AG04449 (cell line): Measurements from ENCODE around the gene PLXNC1.
A peak's percentile ranks its signal among the peaks of the same experiment; 100 is the strongest.

Experiments
- CTCF ChIA-PET: fragments of 350-600 bp; formaldehyde crosslinking; extraction: SDS; loops from one replicate; lab custom pipeline; 2021; ENCODE audit warnings: antibody characterized with exemption; lab: Yijun Ruan, JAX
- POLR2A ChIA-PET: fragments of 400-600, 350-600 bp; formaldehyde crosslinking; extraction: SDS; loops from one replicate; lab custom pipeline; 2020; ENCODE audit warnings: antibody characterized with exemption, inconsistent platforms; lab: Yijun Ruan, JAX
- DNase-seq: peaks from one replicate; pipeline ENCODE4 v3.0.0-alpha.2; 2010; ENCODE audit warnings: low read depth, low spot score
- H3K4me3 ChIP-seq: 2 replicates; pipeline ENCODE4 v1.5.1; 2011; ENCODE audit warnings: low read depth, mild to moderate bottlenecking, control low read depth, low read length
- TF ChIP-seq, protein P1 (sequence below): IDR thresholded peaks from one replicate; pipeline ENCODE4 v1.5.1; 2011; ENCODE audit warnings: mild to moderate bottlenecking, moderate library complexity, low read length, control low read depth, inconsistent platforms; ENCODE audit not compliant: insufficient read depth; ENCODE audit errors: missing control alignments

PLXNC1 gene

DNA sequence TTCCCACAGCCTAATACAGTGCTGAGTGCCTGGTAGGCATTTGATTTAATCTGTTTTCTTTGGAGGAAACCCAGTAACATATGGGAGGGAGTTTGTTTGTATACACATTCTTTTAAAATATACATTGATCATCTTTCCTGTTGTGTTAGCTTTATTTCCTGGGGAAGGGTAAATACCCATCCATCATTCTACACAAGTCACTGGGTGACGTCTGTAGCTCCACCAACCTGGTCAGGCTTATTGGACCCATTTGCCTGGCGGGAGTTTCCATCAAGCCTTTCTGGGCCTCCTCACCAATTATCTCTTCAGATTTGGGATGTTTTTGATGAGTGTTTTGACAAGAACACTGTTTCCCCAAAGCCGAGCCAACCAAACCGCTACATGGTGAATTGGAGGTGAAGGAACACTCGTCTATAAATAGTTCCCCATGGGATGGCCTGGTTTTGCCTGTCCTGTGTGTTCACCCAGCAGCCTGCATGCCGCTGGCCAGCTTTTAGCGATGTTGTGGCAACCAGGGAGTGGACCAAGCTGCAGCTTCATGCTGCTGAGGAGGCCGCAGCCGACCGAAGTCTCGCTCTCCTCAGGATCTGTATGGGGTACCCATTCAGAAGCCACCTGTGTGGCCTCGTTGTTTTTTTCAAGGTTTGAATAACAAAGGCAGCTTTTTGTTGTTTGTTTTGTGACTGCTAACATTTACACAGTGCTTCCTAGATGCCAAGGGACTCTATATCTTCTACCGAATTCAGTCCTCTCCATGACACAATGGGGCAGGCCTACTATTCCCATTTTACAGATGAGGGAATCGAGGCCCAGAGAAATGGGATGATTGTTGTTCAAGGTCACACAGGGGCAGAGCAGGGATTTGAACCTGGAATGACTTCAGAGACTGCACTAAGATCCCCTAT, 22.6 kb downstream of the PLXNC1 start:
- TF ChIP-seq, protein P1, sequence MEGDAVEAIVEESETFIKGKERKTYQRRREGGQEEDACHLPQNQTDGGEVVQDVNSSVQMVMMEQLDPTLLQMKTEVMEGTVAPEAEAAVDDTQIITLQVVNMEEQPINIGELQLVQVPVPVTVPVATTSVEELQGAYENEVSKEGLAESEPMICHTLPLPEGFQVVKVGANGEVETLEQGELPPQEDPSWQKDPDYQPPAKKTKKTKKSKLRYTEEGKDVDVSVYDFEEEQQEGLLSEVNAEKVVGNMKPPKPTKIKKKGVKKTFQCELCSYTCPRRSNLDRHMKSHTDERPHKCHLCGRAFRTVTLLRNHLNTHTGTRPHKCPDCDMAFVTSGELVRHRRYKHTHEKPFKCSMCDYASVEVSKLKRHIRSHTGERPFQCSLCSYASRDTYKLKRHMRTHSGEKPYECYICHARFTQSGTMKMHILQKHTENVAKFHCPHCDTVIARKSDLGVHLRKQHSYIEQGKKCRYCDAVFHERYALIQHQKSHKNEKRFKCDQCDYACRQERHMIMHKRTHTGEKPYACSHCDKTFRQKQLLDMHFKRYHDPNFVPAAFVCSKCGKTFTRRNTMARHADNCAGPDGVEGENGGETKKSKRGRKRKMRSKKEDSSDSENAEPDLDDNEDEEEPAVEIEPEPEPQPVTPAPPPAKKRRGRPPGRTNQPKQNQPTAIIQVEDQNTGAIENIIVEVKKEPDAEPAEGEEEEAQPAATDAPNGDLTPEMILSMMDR, result no peak
- CTCF ChIA-PET, result interaction anchor here (1.1 kb wide), 1 partner anchor 27 kb away, joined by 3 read pairs; no protein-coding TSS in a partner anchor
- no peak for DNase-seq
- POLR2A ChIA-PET, result no interaction called here
- H3K4me3 ChIP-seq, result no peak overlapping the region

DNA sequence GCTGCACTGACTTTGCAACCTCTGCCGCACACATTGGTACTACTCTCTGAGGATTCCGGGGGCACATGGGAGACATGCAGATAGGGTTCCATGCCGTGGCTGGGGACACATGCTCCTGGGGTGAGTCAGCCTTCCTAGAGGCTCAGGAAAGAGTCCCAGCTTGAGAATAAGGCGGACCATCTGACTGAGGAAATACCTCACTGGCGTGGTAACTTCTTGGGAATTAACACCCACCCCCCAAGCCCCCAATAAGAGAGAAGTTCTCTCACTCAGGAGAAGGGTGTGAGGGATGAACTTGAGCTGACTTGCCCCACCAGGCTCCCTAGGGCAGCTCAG, 23.2 kb downstream of the PLXNC1 start:
- TF ChIP-seq, protein P1, result no peak
- ChIA-PET CTCF (interaction anchor here (1.1 kb wide), 1 partner anchor 28 kb away, joined by 3 read pairs; no protein-coding TSS in a partner anchor), POLR2A (no interaction called here)
- DNase-seq, result no peak
- no peak overlapping the region for H3K4me3 ChIP-seq

DNA sequence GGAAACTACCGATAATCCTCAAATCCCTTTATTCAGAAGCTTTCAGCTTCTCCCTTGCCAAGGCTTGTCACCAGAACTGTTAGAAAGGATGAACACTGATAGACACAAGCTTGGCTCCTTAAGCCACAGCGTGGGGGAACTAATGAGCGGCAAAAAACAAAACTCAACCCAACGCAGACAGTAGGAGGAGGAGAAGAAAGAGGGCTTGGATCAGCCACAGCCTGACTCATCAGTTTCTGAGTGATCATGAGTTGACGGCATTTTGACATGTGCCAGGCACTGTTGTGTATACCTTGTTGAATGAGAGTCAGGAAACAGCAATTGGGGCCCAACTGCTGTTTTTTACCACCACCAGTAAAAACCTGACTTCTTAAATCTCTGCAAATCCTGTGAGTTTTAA, 23.7 kb downstream of the PLXNC1 start:
- TF ChIP-seq, protein P1, result no peak
- ChIA-PET POLR2A (no interaction called here), CTCF (no interaction called here)
- no peak overlapping the region for H3K4me3 ChIP-seq
- DNase-seq, result no peak

DNA sequence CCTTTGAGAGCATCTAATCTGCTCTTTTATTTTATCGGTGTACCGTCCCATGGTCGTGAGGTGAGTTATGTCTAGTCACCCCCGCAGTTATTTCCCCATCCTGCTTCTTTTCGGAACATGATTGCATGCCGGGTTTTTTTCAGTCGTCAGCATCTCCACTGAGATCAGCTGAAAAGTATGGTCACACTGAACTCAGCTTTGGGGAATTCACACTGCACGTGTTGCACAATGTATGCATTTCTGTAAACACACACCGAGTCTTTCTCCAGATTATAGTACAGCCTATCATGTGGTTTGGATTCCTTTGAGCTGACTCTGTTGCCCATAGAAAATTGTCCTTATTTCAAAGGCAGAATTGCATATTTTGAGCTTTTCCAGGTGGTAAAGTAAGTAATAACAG, 24.6 kb downstream of the PLXNC1 start:
- ChIA-PET POLR2A (interaction anchor here (0.8 kb wide), 1 partner anchor 286 kb away, joined by 3 read pairs; no protein-coding TSS in a partner anchor), CTCF (interaction anchor here (0.7 to 1.4 kb wide), 3 partner anchors 27 to 261 kb away, joined by 3 read pairs; no protein-coding TSS in a partner anchor)
- TF ChIP-seq, protein P1, result no peak
- peak; percentile 94 for DNase-seq
- no peak overlapping the region; the same call in 1 of the 2 replicates for H3K4me3 ChIP-seq

DNA sequence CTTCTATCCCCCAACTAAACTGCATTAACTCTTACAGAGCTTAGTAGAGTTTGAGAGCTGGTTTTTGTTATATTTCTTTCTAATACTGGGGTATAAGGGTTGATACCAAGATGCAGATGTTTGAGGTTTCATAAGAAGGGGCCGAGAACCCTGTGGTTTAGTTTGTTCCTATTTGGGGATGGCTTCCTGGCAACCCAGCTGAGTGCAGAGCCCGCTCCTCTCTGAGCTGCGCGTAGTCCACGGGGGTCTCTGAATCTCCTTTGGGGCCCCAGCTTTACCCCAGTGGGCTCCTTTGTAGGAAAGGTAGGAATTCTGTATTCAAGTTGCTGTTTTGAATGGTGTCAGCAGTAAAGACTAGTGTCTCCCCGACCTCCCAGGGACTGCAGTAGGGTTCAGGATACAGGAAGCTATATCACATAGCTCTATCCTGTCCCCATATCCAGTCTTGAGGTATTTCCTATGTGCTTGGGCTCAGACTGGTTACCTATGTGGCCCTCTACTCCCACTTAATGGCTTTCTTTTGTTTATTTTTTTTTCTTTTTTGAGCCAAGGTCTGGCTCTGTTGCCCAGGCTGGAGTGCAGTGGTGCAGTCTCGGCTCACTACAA, 25.4 kb downstream of the PLXNC1 start:
- ChIA-PET CTCF (interaction anchor here (0.7 to 1.4 kb wide), 3 partner anchors 28 to 260 kb away, joined by 3 read pairs; no protein-coding TSS in a partner anchor), POLR2A (interaction anchor here (0.8 kb wide), 1 partner anchor 285 kb away, joined by 3 read pairs; no protein-coding TSS in a partner anchor)
- DNase-seq, result no peak
- TF ChIP-seq, protein P1, result no peak
- H3K4me3 ChIP-seq, result no peak overlapping the region

DNA sequence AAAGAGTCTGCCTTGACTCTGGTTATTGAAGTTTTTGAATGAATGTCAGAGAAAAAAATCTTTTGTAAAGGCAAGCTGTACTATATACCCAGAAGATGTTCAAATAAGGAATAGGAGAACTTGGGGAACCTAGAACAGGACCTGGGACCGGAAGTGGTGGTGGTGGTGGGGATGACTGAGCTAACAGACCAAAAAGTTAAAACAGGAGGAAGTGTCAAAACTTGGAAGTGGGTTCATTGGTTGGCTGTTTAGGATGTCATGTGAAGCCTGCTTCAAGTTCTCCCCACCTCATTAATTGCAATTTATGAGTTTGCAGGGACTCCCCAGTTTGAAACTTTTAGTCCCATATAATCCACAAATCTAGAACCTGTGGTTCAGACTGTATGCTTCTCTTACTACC, 26.2 kb downstream of the PLXNC1 start:
- ChIA-PET CTCF (no interaction called here), POLR2A (no interaction called here)
- DNase-seq, result no peak
- TF ChIP-seq, protein P1, result no peak
- no peak overlapping the region for H3K4me3 ChIP-seq
